ENCODE measurements around the gene FUT1. TPM values are rescaled to one million over a fixed set of nuclear protein-coding genes. Genes with fewer than 3 reads are reported as not detected.

The FUT1 gene
- total RNA-seq, 1 experiment from 2014 or later, result 14.7 TPM

DNA sequence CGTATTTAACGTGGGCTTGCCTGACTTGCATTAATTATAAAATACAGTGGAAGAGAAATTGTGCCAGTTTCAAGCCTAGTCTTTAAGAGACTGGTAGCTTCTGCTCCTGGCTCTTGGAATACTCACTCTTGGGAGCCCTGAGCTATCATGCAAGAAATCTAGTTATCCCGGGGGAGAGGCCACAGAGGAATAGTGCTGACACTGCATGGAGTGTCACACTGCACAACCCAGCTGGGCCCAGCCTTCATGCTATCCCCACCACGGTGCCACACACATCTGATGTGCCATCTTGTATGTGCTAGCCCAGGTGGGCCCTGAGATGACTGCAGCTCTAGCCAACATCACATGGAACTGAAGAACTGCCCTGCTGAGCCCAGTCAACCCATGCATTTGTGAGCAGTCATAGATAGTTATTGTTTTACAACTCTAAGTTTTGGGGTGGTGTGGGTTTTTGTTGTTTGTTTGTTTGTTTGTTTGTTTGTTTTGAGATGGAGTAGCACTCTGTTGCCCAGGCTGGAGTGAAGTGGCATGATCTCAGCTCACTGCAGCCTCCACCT lies 41.3 kb downstream of the FUT1 start:
- Mint-ChIP-seq H3K27me3 (ENCODE audit: insufficient read depth, unreplicated experiment) (no peaks in the 10 kb centered on the region), H3K4me3 (ENCODE audit: unreplicated experiment) (no peak overlapping the region), H3K27ac (ENCODE audit: low read depth, unreplicated experiment) (no peak overlapping the region), H3K36me3 (ENCODE audit: insufficient read depth, unreplicated experiment) (no peaks in the 10 kb centered on the region), H3K9me3 (ENCODE audit: unreplicated experiment) (peaks cover 7% of the 10 kb centered on the region), H3K4me1 (ENCODE audit: insufficient read depth, unreplicated experiment) (peaks cover 19% of the 10 kb centered on the region)
- intact Hi-C loops (cut with micrococcal nuclease), result loop anchor here (5.0 kb wide), 1 partner anchor 34 kb away; no protein-coding TSS in a partner anchor
- POLR2A ChIA-PET, result no interaction called here
- TF ChIP-seq, protein P1, sequence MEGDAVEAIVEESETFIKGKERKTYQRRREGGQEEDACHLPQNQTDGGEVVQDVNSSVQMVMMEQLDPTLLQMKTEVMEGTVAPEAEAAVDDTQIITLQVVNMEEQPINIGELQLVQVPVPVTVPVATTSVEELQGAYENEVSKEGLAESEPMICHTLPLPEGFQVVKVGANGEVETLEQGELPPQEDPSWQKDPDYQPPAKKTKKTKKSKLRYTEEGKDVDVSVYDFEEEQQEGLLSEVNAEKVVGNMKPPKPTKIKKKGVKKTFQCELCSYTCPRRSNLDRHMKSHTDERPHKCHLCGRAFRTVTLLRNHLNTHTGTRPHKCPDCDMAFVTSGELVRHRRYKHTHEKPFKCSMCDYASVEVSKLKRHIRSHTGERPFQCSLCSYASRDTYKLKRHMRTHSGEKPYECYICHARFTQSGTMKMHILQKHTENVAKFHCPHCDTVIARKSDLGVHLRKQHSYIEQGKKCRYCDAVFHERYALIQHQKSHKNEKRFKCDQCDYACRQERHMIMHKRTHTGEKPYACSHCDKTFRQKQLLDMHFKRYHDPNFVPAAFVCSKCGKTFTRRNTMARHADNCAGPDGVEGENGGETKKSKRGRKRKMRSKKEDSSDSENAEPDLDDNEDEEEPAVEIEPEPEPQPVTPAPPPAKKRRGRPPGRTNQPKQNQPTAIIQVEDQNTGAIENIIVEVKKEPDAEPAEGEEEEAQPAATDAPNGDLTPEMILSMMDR (IDR thresholded peaks at IDR 0.05; ENCODE audit: unreplicated experiment), result no peak
- no peak for DNase-seq (ENCODE audit: unreplicated experiment)
- CTCF ChIA-PET, result interaction anchor here (0.6 to 0.9 kb wide), 4 partner anchors 22 to 356 kb away, joined by 3 to 4 read pairs (median 3); no protein-coding TSS in a partner anchor
- no TSS peak for BruUV-seq (replicated peaks)

DNA sequence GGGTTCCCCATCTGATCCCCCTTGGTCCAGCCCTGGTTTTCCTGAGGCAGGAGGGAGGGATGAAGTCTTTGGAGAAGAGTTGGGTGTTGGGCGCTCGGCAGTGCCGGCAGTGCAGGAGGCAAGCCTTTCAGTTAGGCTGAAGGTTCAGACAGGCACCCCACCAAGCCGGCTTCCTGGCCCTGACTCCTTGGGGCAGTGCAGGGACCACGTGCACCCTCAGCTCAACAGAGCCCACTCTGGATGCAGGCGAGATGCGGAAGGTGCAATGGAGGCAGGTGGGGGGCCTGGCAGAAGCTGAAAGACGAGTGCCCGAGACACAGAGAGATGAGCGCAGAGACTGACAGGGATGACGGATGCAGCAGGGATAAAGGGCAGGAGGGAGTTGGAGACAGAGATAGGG lies 44.0 kb downstream of the FUT1 start:
- H3K27me3 Mint-ChIP-seq (ENCODE audit: insufficient read depth, unreplicated experiment), result no peaks in the 10 kb centered on the region
- H3K4me3 Mint-ChIP-seq (ENCODE audit: unreplicated experiment), result no peak overlapping the region
- H3K9me3 Mint-ChIP-seq (ENCODE audit: unreplicated experiment), result peaks cover 7% of the 10 kb centered on the region
- BruUV-seq (replicated peaks), result no TSS peak
- H3K4me1 Mint-ChIP-seq (ENCODE audit: insufficient read depth, unreplicated experiment), result peaks cover 7% of the 10 kb centered on the region
- no peak overlapping the region for H3K27ac Mint-ChIP-seq (ENCODE audit: low read depth, unreplicated experiment)
- H3K36me3 Mint-ChIP-seq (ENCODE audit: insufficient read depth, unreplicated experiment), result no peaks in the 10 kb centered on the region
- POLR2A ChIA-PET, result no interaction called here
- CTCF ChIA-PET, result no interaction called here
- TF ChIP-seq, protein P1 (IDR thresholded peaks at IDR 0.05; ENCODE audit: unreplicated experiment), result no peak
- no peak for DNase-seq (ENCODE audit: unreplicated experiment)
- intact Hi-C loops (cut with micrococcal nuclease), result no loop called here

GRCh38 chr19:48705431-48705830 lies 47.0 kb downstream of the FUT1 start:
- intact Hi-C loops (cut with micrococcal nuclease), result no loop called here
- Mint-ChIP-seq H3K36me3 (ENCODE audit: insufficient read depth, unreplicated experiment) (no peaks in the 10 kb centered on the region), H3K4me1 (ENCODE audit: insufficient read depth, unreplicated experiment) (no peaks in the 10 kb centered on the region), H3K27me3 (ENCODE audit: insufficient read depth, unreplicated experiment) (no peaks in the 10 kb centered on the region), H3K27ac (ENCODE audit: low read depth, unreplicated experiment) (no peak overlapping the region), H3K4me3 (ENCODE audit: unreplicated experiment) (no peak overlapping the region), H3K9me3 (ENCODE audit: unreplicated experiment) (peaks cover 7% of the 10 kb centered on the region)
- ChIA-PET CTCF (no interaction called here), POLR2A (interaction anchor here (0.8 kb wide), 1 partner anchor 8 kb away, joined by 5 read pairs; no protein-coding TSS in a partner anchor)
- DNase-seq (ENCODE audit: unreplicated experiment), result no peak
- BruUV-seq (replicated peaks), result no TSS peak
- TF ChIP-seq, protein P1 (IDR thresholded peaks at IDR 0.05; ENCODE audit: unreplicated experiment), result no peak

GRCh38 chr19:48703316-48703715 lies 49.1 kb downstream of the FUT1 start:
- ChIA-PET POLR2A (interaction anchor here (0.6 kb wide), 1 partner anchor 937 kb away, joined by 3 read pairs; the partner anchor contains the start of gene RRAS), CTCF (interaction anchor here (0.6 kb wide), 1 partner anchor 48 kb away, joined by 3 read pairs; no protein-coding TSS in a partner anchor)
- TF ChIP-seq, protein P1 (IDR thresholded peaks at IDR 0.05; ENCODE audit: unreplicated experiment), result no peak
- H3K9me3 Mint-ChIP-seq (ENCODE audit: unreplicated experiment), result peaks cover 7% of the 10 kb centered on the region
- no peaks in the 10 kb centered on the region for H3K36me3 Mint-ChIP-seq (ENCODE audit: insufficient read depth, unreplicated experiment)
- DNase-seq (ENCODE audit: unreplicated experiment), result no peak
- BruUV-seq (replicated peaks), result no TSS peak
- no peak overlapping the region for H3K4me3 Mint-ChIP-seq (ENCODE audit: unreplicated experiment)
- no peak overlapping the region for H3K27ac Mint-ChIP-seq (ENCODE audit: low read depth, unreplicated experiment)
- peaks cover 7% of the 10 kb centered on the region for H3K4me1 Mint-ChIP-seq (ENCODE audit: insufficient read depth, unreplicated experiment)
- intact Hi-C loops (cut with micrococcal nuclease), result no loop called here
- H3K27me3 Mint-ChIP-seq (ENCODE audit: insufficient read depth, unreplicated experiment), result no peaks in the 10 kb centered on the region

All from MCF 10A (cell line).